Measurements from ENCODE around the gene ABCA13.

ABCA13 gene

DNA sequence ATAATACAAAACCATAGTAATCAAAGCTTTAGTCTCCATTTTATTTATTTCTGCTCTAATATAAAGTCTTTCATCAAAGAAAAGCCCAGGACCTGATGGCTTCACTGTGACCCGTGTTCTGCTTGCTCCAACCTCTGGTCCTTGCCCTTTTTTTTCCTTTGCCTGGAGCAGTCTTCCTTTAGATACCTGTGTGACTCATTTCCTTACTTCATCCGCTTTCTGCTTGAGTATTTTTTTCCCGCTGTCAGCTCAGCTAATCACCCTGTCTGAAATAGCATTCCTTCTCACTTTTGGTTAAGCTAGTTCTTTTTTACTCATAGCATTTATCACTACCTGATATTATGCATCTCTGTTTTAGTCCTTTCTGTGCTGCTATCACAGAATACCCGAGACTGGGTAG lies 194.8 kb downstream of the ABCA13 start:
- DNase-seq (ENCODE audit: low read depth): no peak

DNA sequence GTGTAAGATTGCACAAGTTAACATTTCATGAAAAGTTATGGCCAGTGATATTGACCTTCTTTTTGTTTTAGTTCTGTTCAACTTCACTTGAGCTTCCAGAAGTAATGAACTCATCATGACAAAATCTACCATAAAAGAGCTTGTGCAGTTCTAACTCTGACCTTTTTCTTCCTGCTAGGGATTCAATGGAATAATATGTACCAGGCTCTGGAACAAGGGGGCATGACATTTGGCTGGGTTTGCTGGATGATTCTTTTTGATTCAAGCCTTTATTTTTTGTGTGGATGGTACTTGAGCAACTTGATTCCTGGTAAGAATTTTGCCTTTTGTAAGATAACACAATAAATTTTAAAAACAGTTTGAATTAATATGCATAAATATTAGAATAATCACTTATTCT lies 205.0 kb downstream of the ABCA13 start:
- DNase-seq (ENCODE audit: low read depth): no peak

DNA sequence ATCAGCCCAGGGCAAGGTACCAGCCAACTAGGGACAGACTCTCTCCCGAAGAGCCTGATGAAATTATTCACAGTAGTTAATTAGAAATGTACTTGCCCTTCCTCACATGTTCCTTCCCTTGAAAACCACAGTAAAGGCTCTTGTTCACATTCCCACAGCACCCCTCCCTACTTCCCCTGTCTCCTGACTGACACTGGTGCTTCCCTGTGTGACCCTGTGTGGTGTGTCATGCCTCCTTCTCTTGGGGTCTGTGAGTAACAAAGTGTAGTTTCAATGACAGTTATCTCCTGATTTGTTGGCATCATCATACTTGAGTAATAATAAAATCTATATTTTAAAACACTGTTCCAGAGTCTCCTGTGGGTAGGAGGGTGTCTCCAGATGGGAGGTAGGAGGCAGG lies 209.7 kb downstream of the ABCA13 start:
- DNase-seq (ENCODE audit: low read depth): no peak

DNA sequence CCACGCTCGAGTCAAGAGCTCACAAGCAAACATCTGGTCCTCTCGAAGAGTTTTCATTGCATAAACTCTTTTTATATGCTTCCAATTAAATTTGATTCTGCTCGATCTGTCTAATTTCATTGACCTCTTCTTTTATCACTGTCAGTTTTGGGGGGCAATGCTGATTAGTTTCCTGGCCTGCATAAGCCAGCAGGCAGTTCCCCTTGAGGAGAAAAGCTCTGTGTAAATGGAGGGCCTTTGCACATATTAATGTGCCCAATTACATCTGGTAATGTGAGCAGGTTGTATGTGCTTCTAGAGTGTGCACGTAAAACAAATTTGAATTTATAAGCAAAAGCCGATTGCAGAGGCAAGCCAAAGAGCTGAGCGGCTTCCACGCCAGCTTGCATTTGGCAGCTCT lies 210.3 kb downstream of the ABCA13 start:
- DNase-seq (ENCODE audit: low read depth): no peak

DNA sequence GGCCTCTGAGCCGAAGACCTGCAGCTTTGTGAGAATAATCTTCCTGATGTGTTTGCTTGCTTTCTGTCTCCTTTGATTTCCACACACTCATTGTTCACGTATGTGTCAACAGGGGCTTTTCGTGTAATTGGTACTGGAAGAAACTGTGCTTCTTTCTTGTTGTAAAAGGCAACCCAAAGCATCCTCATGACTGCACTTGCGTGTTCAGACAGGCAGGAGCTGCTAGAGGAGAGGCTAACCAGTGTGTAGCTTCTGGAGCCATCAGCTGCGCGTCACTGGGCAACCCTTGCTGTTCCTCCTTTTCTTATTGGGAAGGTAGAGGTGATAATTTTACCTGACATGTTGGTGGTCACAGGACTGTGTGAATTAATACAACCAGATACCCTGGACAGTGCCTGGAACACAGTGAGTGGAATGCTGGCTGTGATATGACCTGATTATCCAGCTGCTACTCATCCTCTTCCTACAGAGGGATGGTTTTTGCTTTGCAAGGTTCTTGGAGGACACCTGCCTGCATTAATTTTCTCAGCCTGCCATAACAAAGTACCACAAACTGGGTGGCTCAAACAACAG lies 213.0 kb downstream of the ABCA13 start:
- DNase-seq (ENCODE audit: low read depth): no peak

- DNase-seq (ENCODE audit: low read depth): no peak
These were observed 216.7 kb downstream of the ABCA13 start for GRCh38 chr7:48387932-48388331.

- DNase-seq (ENCODE audit: low read depth): no peak
These were observed 217.7 kb downstream of the ABCA13 start for GRCh38 chr7:48388911-48389310.

DNA sequence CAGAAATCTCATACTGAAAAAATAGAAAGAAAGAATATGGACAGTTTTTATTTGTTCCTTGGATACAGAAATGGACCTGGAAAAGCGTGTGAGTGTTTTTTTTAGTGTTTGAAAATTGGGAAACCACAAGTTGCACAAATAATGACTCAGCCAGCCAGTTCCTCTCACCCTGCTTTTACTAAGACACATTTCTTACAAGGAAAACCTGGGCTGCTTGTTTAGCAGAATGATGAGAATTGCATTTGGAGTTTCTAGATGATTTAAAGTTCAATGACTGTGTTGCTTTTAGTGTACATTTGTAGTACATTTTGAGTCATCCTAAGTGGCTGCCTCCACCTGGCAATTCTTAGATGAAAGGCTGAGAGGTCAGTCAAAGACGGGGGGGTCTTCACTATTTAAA lies 218.7 kb downstream of the ABCA13 start:
- peak; percentile 7 for DNase-seq (ENCODE audit: low read depth)

GRCh38 chr7:48390388-48391327 lies 219.4 kb downstream of the ABCA13 start:
- no peak for DNase-seq (ENCODE audit: low read depth)

DNA sequence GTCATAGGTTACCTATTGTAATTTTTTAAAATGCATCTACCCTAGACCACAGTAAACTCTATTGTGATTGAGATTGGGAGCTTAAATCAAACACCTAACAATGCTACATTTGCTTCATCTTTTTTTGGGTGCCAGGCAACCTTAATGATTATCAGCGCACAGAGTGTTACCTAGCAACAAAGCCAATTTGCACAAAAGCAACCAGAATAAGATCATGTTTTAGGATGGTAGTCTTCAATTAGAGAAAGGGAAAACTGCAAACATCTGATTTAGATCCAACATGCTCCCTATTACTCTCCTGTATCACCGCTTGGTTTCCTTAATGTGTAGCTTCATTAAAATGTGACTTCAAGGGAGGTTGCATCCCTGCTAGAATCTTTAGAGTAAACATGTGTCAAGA lies 226.9 kb downstream of the ABCA13 start:
- no peak for DNase-seq (ENCODE audit: low read depth)

DNA sequence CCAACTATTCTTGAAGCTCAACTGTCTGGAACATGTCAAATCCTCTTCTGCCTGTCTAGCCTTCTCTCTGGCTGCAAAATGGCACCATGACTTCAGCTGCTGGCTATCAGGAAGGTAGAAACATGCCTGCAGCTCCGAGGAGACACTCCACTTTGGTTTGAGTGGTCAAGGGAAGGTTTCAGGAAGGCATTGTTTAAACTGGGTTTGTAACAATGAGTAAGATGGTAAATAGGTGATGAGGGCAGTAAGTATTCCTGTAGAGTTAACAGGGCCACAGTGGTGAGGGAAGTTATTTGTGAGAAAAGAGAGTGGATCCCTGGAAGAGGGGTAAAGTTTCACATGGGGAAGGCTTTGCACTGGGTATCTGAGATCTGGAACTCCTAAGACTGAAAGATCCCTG lies 231.5 kb downstream of the ABCA13 start:
- no peak for DNase-seq (ENCODE audit: low read depth)

DNA sequence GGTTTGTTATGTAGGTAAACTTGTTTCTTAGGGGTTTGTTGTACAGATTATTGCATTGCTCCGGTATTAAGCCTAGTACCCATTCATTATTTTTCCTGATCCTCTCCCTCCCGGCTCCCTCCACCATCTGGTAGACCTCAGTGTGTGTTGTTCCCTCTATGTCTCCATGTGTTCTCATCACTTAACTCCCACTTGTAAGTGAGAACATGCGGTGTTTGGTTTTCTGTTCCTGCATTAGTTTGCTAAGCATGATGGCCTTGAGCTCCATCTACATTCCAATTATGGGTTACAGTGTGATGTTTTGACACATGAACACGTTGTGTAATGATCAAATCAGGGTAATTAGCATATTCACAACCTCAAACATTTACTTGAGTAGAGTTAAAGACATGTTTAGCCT lies 237.5 kb downstream of the ABCA13 start:
- no peak for DNase-seq (ENCODE audit: low read depth)

- DNase-seq (ENCODE audit: low read depth): no peak
These were observed 240.4 kb downstream of the ABCA13 start for GRCh38 chr7:48411619-48412018.

- no peak for DNase-seq (ENCODE audit: low read depth)
These were observed 242.9 kb downstream of the ABCA13 start for GRCh38 chr7:48414011-48414732.

DNA sequence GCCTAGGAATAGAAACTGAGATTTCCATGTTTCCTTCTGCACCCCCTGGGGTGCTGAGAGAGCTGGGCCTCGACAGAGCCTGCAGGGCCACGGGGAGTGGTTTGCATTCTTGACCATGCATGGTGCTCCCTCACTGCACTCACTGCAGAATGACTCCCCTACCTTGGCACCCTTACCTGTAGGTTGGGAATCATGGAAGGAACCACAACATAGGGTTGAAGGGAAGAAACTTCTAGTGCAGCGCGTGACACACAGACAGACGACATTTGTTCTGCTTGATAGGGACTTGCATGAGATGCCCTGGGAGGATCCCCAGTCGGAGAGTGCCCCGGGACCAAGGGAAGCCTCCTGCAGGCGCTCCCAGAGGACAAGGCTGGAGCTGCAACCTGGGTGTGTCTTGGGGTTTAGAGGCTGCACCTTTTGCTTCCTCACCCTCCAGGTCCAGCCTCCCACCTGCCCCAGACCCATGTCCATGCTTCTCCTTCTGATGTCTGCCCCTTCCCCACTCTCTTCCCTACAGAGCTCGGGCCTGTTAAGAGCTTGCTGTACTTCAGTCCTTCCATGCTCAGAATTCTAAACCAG lies 245.2 kb downstream of the ABCA13 start:
- DNase-seq (ENCODE audit: low read depth): no peak

- no peak for DNase-seq (ENCODE audit: low read depth)
These were observed 248.1 kb downstream of the ABCA13 start for GRCh38 chr7:48419401-48419800.

DNA sequence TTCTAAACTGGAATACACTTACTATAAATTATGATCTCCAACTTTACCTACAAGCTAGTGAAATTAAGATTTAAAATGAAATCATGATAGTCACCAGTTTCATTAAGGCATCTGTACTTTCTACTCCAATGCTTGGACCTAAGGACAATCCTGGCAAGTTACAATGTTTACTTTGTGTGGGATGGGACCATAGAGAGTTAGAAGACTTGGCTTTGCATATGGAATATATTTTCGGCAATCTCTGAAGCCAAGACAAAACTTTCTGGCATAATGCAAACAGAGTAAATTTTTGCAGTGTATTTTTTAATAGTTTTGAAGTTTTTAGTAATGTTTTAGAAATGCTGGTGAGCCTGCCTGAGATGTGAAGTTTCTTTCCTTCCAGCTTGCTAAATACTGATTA lies 248.9 kb downstream of the ABCA13 start:
- no peak for DNase-seq (ENCODE audit: low read depth)

- peak; percentile 33 for DNase-seq (ENCODE audit: low read depth)
These were observed 250.1 kb downstream of the ABCA13 start for GRCh38 chr7:48421357-48421756.

GRCh38 chr7:48424731-48425130 lies 253.5 kb downstream of the ABCA13 start:
- no peak for DNase-seq (ENCODE audit: low read depth)

- DNase-seq (ENCODE audit: low read depth): no peak
These were observed 255.2 kb downstream of the ABCA13 start for GRCh38 chr7:48426331-48426965.

- DNase-seq (ENCODE audit: low read depth): peak; percentile 32
These were observed 255.8 kb downstream of the ABCA13 start for GRCh38 chr7:48426966-48427555.

DNA sequence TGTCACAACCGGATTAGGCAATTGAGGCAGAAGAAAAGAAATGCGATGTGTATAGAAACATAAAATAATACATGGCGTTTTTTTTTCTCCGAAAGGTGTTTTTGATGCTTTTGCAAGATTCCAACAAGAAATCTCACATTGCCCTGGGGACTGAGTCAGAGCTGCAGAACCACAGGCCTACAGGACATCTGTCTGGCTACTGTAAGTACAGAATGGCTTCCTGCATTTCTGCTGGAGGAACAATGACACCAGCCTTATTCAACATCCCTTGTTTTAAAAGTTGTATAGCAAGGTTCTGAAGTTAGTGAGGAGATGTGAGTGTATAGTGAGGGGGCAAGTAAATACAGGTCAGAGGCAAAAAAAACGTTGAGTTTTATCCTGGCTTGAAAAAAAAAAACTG lies 256.4 kb downstream of the ABCA13 start:
- DNase-seq (ENCODE audit: low read depth): no peak
